ENCODE results near the gene AKR7A2.

GRCh38 chr1:19310720-19311502 lies 1.0 kb downstream of the AKR7A2 start:
- TF ChIP-seq CTCF (IDR thresholded peaks at IDR 0.05): no peak
- TF ChIP-seq POLR2A (IDR thresholded peaks at IDR 0.05): no peak

Measured in thyroid gland (tissue), 4 donors.